ENCODE data around the gene C10orf71.

The C10orf71 gene

DNA sequence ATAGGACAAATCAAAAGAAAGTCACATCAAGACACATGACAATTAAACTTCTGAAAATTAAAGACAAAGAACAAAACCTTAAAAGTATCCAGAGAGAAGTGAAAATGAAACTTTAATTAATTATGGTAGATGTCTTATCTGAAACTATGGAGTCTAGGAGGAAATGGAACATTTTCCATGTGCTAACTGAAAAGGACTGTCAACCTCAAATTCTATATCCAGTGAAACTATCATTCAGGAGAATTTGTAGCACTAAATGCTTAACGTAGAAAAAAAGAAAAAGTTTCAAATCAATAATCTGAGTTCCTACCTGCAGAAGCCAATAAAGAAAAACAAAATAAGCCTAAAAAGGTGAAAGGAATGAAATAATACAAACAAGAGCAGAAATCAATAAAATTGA is 33.1 kb upstream of the C10orf71 start:
- H3K36me3 ChIP-seq (ENCODE audit: control insufficient read depth in 2 of 2, insufficient read depth in 1 of 2, low read length in 2 of 2): no peaks in the 10 kb centered on the region
- H3K9me3 ChIP-seq (ENCODE audit: control insufficient read depth, insufficient read depth, low read depth, low read length): no peaks in the 10 kb centered on the region
- H3K4me3 ChIP-seq (ENCODE audit: low read depth, low read length): no peak overlapping the region
- TF ChIP-seq SETDB1 (IDR thresholded peaks at IDR 0.05; ENCODE audit: insufficient read length, low read length): peak; percentile 90
- TF ChIP-seq, protein P1, sequence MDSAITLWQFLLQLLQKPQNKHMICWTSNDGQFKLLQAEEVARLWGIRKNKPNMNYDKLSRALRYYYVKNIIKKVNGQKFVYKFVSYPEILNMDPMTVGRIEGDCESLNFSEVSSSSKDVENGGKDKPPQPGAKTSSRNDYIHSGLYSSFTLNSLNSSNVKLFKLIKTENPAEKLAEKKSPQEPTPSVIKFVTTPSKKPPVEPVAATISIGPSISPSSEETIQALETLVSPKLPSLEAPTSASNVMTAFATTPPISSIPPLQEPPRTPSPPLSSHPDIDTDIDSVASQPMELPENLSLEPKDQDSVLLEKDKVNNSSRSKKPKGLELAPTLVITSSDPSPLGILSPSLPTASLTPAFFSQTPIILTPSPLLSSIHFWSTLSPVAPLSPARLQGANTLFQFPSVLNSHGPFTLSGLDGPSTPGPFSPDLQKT (IDR thresholded peaks at IDR 0.05; ENCODE audit: borderline replicate concordance, low read depth, low read length): no peak
- POLR2A ChIA-PET: no interaction called here
- H3K4me1 ChIP-seq (ENCODE audit: control insufficient read depth, insufficient read depth, low read length): no peaks in the 10 kb centered on the region
- H3K27ac ChIP-seq (ENCODE audit: extremely low read depth, low read depth, low read length): no peak overlapping the region
- CTCF ChIA-PET: no interaction called here

DNA sequence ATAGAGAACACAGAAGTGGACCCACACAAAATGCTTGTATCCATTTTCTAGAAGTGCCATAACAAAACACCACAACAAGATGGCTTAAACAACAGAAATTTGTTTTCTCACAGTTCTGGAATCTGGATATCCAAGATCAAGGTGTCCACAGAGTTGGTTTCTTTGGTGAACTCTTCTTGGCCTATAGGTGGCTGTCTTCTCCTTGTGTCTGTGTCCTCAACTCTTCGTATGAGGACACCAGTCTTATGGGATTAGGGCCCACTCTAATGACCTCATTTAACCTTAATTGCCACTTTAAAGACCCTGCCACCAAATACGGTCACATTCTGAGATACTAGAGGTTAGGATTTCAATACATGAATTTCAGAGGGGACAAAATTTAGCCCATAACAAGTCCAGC is 30.8 kb upstream of the C10orf71 start:
- no peak for TF ChIP-seq ZNF175 (tag by site-specific recombination; IDR thresholded peaks at IDR 0.05)
- TF ChIP-seq ZNF292 (tag by site-specific recombination; IDR thresholded peaks at IDR 0.05; ENCODE audit: borderline replicate concordance, low read depth): no peak
- TF ChIP-seq ZNF514 (tag by site-specific recombination; IDR thresholded peaks at IDR 0.05): no peak
- no peak for TF ChIP-seq GLIS1 (tag by site-specific recombination; IDR thresholded peaks at IDR 0.05)
- TF ChIP-seq PRDM1 (tag by site-specific recombination; IDR thresholded peaks at IDR 0.05): no peak
- TF ChIP-seq ZEB2 (tag by site-specific recombination; IDR thresholded peaks at IDR 0.05): no peak
- TF ChIP-seq ZNF155 (tag by site-specific recombination; IDR thresholded peaks at IDR 0.05): no peak
- no peak for TF ChIP-seq ZNF777 (tag by site-specific recombination; IDR thresholded peaks at IDR 0.05; ENCODE audit: borderline replicate concordance)
- TF ChIP-seq, protein P2, sequence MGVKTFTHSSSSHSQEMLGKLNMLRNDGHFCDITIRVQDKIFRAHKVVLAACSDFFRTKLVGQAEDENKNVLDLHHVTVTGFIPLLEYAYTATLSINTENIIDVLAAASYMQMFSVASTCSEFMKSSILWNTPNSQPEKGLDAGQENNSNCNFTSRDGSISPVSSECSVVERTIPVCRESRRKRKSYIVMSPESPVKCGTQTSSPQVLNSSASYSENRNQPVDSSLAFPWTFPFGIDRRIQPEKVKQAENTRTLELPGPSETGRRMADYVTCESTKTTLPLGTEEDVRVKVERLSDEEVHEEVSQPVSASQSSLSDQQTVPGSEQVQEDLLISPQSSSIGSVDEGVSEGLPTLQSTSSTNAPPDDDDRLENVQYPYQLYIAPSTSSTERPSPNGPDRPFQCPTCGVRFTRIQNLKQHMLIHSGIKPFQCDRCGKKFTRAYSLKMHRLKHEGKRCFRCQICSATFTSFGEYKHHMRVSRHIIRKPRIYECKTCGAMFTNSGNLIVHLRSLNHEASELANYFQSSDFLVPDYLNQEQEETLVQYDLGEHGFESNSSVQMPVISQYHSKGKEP (tag by site-specific recombination; IDR thresholded peaks at IDR 0.05): no peak
- TF ChIP-seq, protein P3, sequence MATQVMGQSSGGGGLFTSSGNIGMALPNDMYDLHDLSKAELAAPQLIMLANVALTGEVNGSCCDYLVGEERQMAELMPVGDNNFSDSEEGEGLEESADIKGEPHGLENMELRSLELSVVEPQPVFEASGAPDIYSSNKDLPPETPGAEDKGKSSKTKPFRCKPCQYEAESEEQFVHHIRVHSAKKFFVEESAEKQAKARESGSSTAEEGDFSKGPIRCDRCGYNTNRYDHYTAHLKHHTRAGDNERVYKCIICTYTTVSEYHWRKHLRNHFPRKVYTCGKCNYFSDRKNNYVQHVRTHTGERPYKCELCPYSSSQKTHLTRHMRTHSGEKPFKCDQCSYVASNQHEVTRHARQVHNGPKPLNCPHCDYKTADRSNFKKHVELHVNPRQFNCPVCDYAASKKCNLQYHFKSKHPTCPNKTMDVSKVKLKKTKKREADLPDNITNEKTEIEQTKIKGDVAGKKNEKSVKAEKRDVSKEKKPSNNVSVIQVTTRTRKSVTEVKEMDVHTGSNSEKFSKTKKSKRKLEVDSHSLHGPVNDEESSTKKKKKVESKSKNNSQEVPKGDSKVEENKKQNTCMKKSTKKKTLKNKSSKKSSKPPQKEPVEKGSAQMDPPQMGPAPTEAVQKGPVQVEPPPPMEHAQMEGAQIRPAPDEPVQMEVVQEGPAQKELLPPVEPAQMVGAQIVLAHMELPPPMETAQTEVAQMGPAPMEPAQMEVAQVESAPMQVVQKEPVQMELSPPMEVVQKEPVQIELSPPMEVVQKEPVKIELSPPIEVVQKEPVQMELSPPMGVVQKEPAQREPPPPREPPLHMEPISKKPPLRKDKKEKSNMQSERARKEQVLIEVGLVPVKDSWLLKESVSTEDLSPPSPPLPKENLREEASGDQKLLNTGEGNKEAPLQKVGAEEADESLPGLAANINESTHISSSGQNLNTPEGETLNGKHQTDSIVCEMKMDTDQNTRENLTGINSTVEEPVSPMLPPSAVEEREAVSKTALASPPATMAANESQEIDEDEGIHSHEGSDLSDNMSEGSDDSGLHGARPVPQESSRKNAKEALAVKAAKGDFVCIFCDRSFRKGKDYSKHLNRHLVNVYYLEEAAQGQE (tag by site-specific recombination; IDR thresholded peaks at IDR 0.05): no peak
- no peak for TF ChIP-seq HOXD13 (CRISPR knock-in tag; IDR thresholded peaks at IDR 0.05; ENCODE audit: borderline replicate concordance)
- no peak for TF ChIP-seq ZNF302 (tag by site-specific recombination; IDR thresholded peaks at IDR 0.05; ENCODE audit: low read depth)
- TF ChIP-seq, protein P4, sequence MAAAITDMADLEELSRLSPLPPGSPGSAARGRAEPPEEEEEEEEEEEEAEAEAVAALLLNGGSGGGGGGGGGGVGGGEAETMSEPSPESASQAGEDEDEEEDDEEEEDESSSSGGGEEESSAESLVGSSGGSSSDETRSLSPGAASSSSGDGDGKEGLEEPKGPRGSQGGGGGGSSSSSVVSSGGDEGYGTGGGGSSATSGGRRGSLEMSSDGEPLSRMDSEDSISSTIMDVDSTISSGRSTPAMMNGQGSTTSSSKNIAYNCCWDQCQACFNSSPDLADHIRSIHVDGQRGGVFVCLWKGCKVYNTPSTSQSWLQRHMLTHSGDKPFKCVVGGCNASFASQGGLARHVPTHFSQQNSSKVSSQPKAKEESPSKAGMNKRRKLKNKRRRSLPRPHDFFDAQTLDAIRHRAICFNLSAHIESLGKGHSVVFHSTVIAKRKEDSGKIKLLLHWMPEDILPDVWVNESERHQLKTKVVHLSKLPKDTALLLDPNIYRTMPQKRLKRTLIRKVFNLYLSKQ (tag by site-specific recombination; IDR thresholded peaks at IDR 0.05; ENCODE audit: borderline replicate concordance): no peak
- TF ChIP-seq, protein P5, sequence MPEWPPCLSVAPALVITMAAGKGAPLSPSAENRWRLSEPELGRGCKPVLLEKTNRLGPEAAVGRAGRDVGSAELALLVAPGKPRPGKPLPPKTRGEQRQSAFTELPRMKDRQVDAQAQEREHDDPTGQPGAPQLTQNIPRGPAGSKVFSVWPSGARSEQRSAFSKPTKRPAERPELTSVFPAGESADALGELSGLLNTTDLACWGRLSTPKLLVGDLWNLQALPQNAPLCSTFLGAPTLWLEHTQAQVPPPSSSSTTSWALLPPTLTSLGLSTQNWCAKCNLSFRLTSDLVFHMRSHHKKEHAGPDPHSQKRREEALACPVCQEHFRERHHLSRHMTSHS (tag by site-specific recombination; IDR thresholded peaks at IDR 0.05): no peak
- TF ChIP-seq ZNF530 (tag by site-specific recombination; IDR thresholded peaks at IDR 0.05; ENCODE audit: low read depth): no peak
- TF ChIP-seq SALL2 (tag by site-specific recombination; IDR thresholded peaks at IDR 0.05; ENCODE audit: borderline replicate concordance): no peak
- CTCF ChIA-PET: interaction anchor here (1.6 kb wide), 1 partner anchor 245 kb away, joined by 4 read pairs; no protein-coding TSS in a partner anchor
- Histone ChIP-seq H3K4me3 (ENCODE audit: low read depth, low read length) (no peak overlapping the region), H3K27ac (ENCODE audit: extremely low read depth, low read depth, low read length) (no peak overlapping the region), H3K36me3 (ENCODE audit: control insufficient read depth in 2 of 2, insufficient read depth in 1 of 2, low read length in 2 of 2) (no peaks in the 10 kb centered on the region), H3K9me3 (ENCODE audit: control insufficient read depth, insufficient read depth, low read depth, low read length) (no peaks in the 10 kb centered on the region), H3K4me1 (ENCODE audit: control insufficient read depth, insufficient read depth, low read length) (no peaks in the 10 kb centered on the region)
- POLR2A ChIA-PET: no interaction called here
